ENCODE measurements around the gene GTF2F1. TPM values are rescaled to one million over a fixed set of nuclear protein-coding genes. Genes with fewer than 3 reads are reported as not detected.

GTF2F1 gene
- total and polyA plus RNA-seq, 10 of the 15 experiments (the other 5 are each of a cell fraction or from before 2014, with no cell fraction given): 4.5 to 61.7 (median 48.5) TPM

DNA sequence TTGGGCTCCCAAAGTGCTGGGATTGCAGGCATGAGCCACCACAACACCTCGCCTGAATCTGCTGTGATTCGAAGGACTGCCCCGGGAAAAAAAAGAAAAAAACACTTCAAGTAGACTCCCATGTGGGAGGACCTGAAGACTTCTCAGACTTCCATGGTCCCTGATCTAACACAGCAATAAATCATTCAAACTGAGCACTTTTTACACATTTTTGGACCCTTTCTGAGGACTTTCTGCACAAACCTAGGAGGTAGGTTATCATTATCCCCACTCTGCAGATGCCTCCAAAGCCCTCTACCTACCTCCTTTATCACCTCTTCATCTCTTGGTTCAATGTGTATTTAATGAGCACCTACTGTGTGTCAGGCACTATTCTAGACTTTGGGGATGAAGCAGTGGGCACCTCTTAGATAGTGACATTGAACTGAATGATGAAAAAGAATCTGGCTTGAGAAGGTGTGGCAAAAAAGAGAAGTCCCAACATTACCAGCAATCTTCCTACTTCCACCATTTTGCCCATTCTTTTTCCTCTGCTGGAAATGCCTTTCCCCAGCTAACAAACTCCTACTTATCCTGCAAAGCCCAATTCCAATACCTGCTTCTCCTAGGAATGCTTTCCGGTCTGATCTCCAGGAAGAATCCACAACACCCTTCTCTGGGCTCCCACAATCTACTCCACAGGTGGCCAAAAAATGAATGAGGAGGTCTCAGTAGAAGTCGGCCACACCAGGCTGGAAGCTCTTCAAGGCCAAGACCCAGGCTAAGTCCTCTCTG lies 33.2 kb downstream of the GTF2F1 start (continued):
- TF ChIP-seq REST (IDR thresholded peaks at IDR 0.05; ENCODE audit: low read depth, low read length): no peak
- TF ChIP-seq SMC3 (IDR thresholded peaks at IDR 0.05; ENCODE audit: borderline replicate concordance, low read length): no peak

- H3K4me1 ChIP-seq (ENCODE audit: control insufficient read depth, insufficient read depth, low read length): no peaks in the 10 kb centered on the region
- FAIRE-seq (no peak), DNase-seq (ENCODE audit: low read depth, low spot score) (no peak), ATAC-seq (no peak)
- intact Hi-C loops (cut with micrococcal nuclease; ENCODE audit: unreplicated experiment): no loop called here
- H3K79me2 ChIP-seq (ENCODE audit: control insufficient read depth, insufficient read depth, low read length): peaks cover 15% of the 10 kb centered on the region
- H3K9ac ChIP-seq (ENCODE audit: control insufficient read depth, insufficient read depth, low read length): no peak overlapping the region
- in situ Hi-C loops (cut with MboI): no loop called here
- ChIA-PET CTCF (no interaction called here), SMC1A (ENCODE audit: uncharacterized antibody, unreplicated experiment) (no interaction called here), RAD21 (ENCODE audit: unreplicated experiment) (no interaction called here), POLR2A (interaction anchor here (0.7 kb wide), 2 partner anchors 15 to 81 kb away, joined by 4 to 6 read pairs; partner anchors contain the start of gene ALKBH7)
- no TSS peak for BruUV-seq (replicated peaks)
- no peak overlapping the region for H3K4me2 ChIP-seq (ENCODE audit: control insufficient read depth, insufficient read depth)
- no peak overlapping the region for H3K27ac ChIP-seq (ENCODE audit: control insufficient read depth, insufficient read depth)
- H2AFZ ChIP-seq (ENCODE audit: control insufficient read depth, low read depth, low read length): no peak overlapping the region
- no peaks in the 10 kb centered on the region for H3K36me3 ChIP-seq (ENCODE audit: control insufficient read depth in 2 of 2, insufficient read depth in 2 of 2, low read length in 1 of 2)
- H4K20me1 ChIP-seq (ENCODE audit: control insufficient read depth, insufficient read depth): no peaks in the 10 kb centered on the region
- 84% methylated on average over 9 of the region's 9 CpGs for WGBS (ENCODE audit: insufficient coverage, insufficient replicate concordance, low lambda C conversion rate, missing lambda C conversion rate)
- H3K4me3 ChIP-seq: no peak overlapping the region
- H3K9me3 ChIP-seq (replicated peaks; ENCODE audit: control insufficient read depth, insufficient read depth, low read length): no peaks in the 10 kb centered on the region; the same call in 2 of the 3 replicates
- H3K27me3 ChIP-seq (replicated peaks in 1 of 2; ENCODE audit: control insufficient read depth in 2 of 2, insufficient read depth in 2 of 2, low read length in 1 of 2): no peaks in the 10 kb centered on the region
- TF ChIP-seq SREBF1 (IDR thresholded peaks at IDR 0.05; ENCODE audit: low read length) (no peak), NR2C1 (IDR thresholded peaks at IDR 0.05) (no peak), TCF3 (IDR thresholded peaks at IDR 0.05; ENCODE audit: borderline replicate concordance, insufficient read depth, low read depth, low read length) (no peak), MEF2A (IDR thresholded peaks at IDR 0.05; ENCODE audit: insufficient read depth, low read depth, low read length) (no peak), NFYB (IDR thresholded peaks at IDR 0.05; ENCODE audit: insufficient read depth, low read depth, low read length) (no peak), MYB (IDR thresholded peaks at IDR 0.05; ENCODE audit: borderline replicate concordance, low read depth, low read length) (no peak)
- TF ChIP-seq, protein P1, sequence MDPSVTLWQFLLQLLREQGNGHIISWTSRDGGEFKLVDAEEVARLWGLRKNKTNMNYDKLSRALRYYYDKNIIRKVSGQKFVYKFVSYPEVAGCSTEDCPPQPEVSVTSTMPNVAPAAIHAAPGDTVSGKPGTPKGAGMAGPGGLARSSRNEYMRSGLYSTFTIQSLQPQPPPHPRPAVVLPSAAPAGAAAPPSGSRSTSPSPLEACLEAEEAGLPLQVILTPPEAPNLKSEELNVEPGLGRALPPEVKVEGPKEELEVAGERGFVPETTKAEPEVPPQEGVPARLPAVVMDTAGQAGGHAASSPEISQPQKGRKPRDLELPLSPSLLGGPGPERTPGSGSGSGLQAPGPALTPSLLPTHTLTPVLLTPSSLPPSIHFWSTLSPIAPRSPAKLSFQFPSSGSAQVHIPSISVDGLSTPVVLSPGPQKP (IDR thresholded peaks at IDR 0.05; ENCODE audit: low read depth, low read length): no peak
- TF ChIP-seq, protein P2, sequence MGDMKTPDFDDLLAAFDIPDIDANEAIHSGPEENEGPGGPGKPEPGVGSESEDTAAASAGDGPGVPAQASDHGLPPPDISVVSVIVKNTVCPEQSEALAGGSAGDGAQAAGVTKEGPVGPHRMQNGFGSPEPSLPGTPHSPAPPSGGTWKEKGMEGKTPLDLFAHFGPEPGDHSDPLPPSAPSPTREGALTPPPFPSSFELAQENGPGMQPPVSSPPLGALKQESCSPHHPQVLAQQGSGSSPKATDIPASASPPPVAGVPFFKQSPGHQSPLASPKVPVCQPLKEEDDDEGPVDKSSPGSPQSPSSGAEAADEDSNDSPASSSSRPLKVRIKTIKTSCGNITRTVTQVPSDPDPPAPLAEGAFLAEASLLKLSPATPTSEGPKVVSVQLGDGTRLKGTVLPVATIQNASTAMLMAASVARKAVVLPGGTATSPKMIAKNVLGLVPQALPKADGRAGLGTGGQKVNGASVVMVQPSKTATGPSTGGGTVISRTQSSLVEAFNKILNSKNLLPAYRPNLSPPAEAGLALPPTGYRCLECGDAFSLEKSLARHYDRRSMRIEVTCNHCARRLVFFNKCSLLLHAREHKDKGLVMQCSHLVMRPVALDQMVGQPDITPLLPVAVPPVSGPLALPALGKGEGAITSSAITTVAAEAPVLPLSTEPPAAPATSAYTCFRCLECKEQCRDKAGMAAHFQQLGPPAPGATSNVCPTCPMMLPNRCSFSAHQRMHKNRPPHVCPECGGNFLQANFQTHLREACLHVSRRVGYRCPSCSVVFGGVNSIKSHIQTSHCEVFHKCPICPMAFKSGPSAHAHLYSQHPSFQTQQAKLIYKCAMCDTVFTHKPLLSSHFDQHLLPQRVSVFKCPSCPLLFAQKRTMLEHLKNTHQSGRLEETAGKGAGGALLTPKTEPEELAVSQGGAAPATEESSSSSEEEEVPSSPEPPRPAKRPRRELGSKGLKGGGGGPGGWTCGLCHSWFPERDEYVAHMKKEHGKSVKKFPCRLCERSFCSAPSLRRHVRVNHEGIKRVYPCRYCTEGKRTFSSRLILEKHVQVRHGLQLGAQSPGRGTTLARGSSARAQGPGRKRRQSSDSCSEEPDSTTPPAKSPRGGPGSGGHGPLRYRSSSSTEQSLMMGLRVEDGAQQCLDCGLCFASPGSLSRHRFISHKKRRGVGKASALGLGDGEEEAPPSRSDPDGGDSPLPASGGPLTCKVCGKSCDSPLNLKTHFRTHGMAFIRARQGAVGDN (IDR thresholded peaks at IDR 0.05): no peak
Observed at GRCh38 chr19:6358003-6358402, 35.0 kb downstream of the GTF2F1 start.
